Measurements from ENCODE around the gene E2F2.

GRCh38 chr1:23544444-23545389 is 13.7 kb upstream of the E2F2 start:
- TF ChIP-seq POLR2A (IDR thresholded peaks at IDR 0.05) (no peak), POLR2AphosphoS5 (IDR thresholded peaks at IDR 0.05; ENCODE audit: insufficient read depth in 1 of 2, low read depth in 1 of 2) (peak in 1 of 2 donors; percentile 35)
- TF ChIP-seq, protein P1, sequence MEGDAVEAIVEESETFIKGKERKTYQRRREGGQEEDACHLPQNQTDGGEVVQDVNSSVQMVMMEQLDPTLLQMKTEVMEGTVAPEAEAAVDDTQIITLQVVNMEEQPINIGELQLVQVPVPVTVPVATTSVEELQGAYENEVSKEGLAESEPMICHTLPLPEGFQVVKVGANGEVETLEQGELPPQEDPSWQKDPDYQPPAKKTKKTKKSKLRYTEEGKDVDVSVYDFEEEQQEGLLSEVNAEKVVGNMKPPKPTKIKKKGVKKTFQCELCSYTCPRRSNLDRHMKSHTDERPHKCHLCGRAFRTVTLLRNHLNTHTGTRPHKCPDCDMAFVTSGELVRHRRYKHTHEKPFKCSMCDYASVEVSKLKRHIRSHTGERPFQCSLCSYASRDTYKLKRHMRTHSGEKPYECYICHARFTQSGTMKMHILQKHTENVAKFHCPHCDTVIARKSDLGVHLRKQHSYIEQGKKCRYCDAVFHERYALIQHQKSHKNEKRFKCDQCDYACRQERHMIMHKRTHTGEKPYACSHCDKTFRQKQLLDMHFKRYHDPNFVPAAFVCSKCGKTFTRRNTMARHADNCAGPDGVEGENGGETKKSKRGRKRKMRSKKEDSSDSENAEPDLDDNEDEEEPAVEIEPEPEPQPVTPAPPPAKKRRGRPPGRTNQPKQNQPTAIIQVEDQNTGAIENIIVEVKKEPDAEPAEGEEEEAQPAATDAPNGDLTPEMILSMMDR (IDR thresholded peaks at IDR 0.05): peak; percentile 89 to 99 (median 98)

All from vagina (tissue), 2 donors.